Panc1 (cell line): Measurements from ENCODE around the gene PTER. TPM values are rescaled to one million over a fixed set of nuclear protein-coding genes. Genes with fewer than 3 reads are reported as not detected.

Source experiments
- ATAC-seq: fragments of 200-7000 bp; cut with Tn5 transposase; 2 replicates; pipeline ENCODE4 v1.9.1; 2020; ENCODE audit warnings: mild to moderate bottlenecking, moderate library complexity
- BruUV-seq: library from RNA; stranded (reverse); fragments of 400-500 nt; replicated peaks from 2 replicates; lab custom pipeline; 2021; lab: Mats Ljungman, UMichigan
- CTCF ChIA-PET: fragments of 300-600 bp; sonication (Branson Sonifier 250); formaldehyde crosslinking; loops from one replicate; lab custom pipeline; 2022; ENCODE audit warnings: antibody characterized with exemption; lab: Charles Lee
- POLR2A ChIA-PET: fragments of 300-600 bp; sonication (Branson Sonifier 250); formaldehyde crosslinking; loops from one replicate; lab custom pipeline; 2022; ENCODE audit warnings: antibody characterized with exemption; lab: Charles Lee
- DNase-seq: peaks from one replicate; pipeline ENCODE4 v3.0.0-alpha.2; 2010; ENCODE audit warnings: low read depth, low spot score
- H3K27ac ChIP-seq: 2 replicates; pipeline ENCODE4 v1.5.1; 2011; ENCODE audit warnings: mild to moderate bottlenecking, low read length, inconsistent platforms
- H3K27me3 ChIP-seq: fragments of 200-500 bp; sonication (Bioruptor generic); 2 replicates; pipeline ENCODE4 v1.6.0; 2014; ENCODE audit warnings: low read length, inconsistent platforms; ENCODE audit not compliant: control insufficient read depth, insufficient read depth
- H3K36me3 ChIP-seq: fragments of 200-500 bp; sonication (Bioruptor generic); 2 replicates; pipeline ENCODE4 v1.5.1; 2014; ENCODE audit warnings: inconsistent platforms, mild to moderate bottlenecking, low read length, moderate library complexity; ENCODE audit not compliant: control insufficient read depth, insufficient read depth
- H3K4me1 ChIP-seq: 2 replicates; pipeline ENCODE4 v1.5.1; 2011; ENCODE audit warnings: inconsistent platforms, mild to moderate bottlenecking, low read length, moderate library complexity; ENCODE audit not compliant: control insufficient read depth, insufficient read depth
- H3K4me3 ChIP-seq, 2 experiments: 2 replicates each; pipeline ENCODE4 v1.5.1; 2011 to 2012; ENCODE audit warnings: low read depth in 2 of 2, low read length in 2 of 2, mild to moderate bottlenecking in 2 of 2, inconsistent platforms in 1 of 2, moderate library complexity in 1 of 2
- H3K9me3 ChIP-seq: fragments of 200-500 bp; sonication (Bioruptor generic); 2 replicates; pipeline ENCODE4 v1.5.1; 2014; ENCODE audit warnings: low read depth, mild to moderate bottlenecking, inconsistent platforms, low read length, moderate library complexity; ENCODE audit not compliant: control insufficient read depth, insufficient read depth
- POLR2AphosphoS5 ChIP-seq: IDR thresholded peaks from 2 replicates; pipeline ENCODE4 v1.6.1; 2012; ENCODE audit warnings: mild to moderate bottlenecking, low read depth, low read length, moderate library complexity
- SIN3A ChIP-seq: IDR thresholded peaks from 2 replicates; pipeline ENCODE4 v1.6.1; 2012; ENCODE audit warnings: low read depth, mild to moderate bottlenecking, low read length, moderate library complexity, borderline replicate concordance; ENCODE audit not compliant: insufficient read depth
- TCF7L2 ChIP-seq: IDR thresholded peaks from 2 replicates; pipeline ENCODE4 v1.6.1; 2011; ENCODE audit warnings: mild to moderate bottlenecking, low read depth, low read length, inconsistent platforms
- in situ Hi-C: cut with HindIII; loops from 2 replicates; pipeline ENCODE4 v1.10.0; 2016; ENCODE audit warnings: low sequenced_read_pairs, low pct_unique_long_range_greater_than_20kb
- intact Hi-C: fragments of 100-400 bp; cut with micrococcal nuclease; formaldehyde crosslinking; loops from one replicate; pipeline ENCODE4 v1.10.0; 2022; ENCODE audit not compliant: unreplicated experiment
- total RNA-seq: library from RNA; stranded (reverse); gene quantifications from one replicate; pipeline ENCODE4 v1.2.1, GENCODE V29; 2021; ENCODE audit not compliant: unreplicated experiment
- TF ChIP-seq, protein P1 (sequence below), 2 experiments: IDR thresholded peaks; 2 replicates each; pipeline ENCODE4 v1.6.1; 2011 to 2012; ENCODE audit warnings: low read depth in 2 of 2, control low read depth in 1 of 2, low read length in 1 of 2, mild to moderate bottlenecking in 1 of 2, moderate library complexity in 1 of 2; ENCODE audit not compliant: insufficient read depth in 1 of 2
- TF ChIP-seq, protein P2 (sequence below): fragments of 450-650 bp; IDR thresholded peaks from 2 replicates; pipeline ENCODE4 v1.5.1; 2017; ENCODE audit warnings: mild to moderate bottlenecking

The PTER gene
- total RNA-seq, 1 experiment from 2014 or later: 8.8 TPM

DNA sequence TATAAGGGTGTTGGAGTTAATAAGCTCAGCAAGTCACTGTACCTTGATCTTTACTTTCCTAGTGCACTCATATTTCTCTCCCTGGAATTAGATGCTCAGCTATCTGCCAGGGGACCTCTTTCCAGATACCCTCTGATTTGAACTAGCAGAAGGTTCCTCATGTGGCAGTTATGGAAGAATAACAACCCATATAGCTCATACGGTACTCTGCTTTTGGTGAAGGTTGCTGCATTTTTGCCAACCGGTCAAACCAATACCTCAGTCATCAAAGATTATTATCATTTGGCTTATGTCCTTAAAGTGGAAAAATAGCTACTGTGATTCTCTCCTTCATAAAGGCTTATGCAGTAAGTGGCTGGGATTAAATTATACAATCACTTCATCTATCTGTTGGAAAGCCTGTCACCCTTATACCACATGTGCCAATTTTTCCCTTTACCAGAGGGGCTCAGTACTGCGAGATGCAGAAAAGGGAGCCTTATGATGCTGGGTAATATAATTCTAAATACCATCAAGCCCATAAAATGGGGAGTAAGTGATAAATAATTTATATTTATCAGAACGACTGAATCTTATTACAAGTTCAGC lies 43.4 kb upstream of the PTER start:
- no peaks in the 10 kb centered on the region for H3K9me3 ChIP-seq
- H3K4me3 ChIP-seq: no peak overlapping the region

DNA sequence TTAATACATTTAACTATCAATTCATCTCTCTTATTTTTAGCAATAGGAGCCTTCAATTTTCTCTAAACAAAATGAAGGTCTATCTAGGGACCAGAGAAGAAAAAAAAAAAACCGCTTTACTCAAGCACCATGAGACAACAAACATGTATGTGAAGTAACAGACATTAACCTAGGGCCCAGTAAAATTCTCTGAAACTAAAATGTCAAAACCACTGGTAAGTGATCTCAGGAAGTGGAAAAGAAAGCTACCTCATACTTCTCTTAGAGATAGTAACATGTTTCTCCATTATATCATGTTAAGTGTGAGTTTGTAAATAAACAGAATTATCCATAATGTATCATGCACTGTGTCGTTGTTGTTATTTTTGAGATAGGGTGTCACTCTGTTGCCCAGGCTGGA lies 35.4 kb upstream of the PTER start:
- intact Hi-C loops: no loop called here

More for the DNA sequence above, 43.4 kb upstream of the PTER start:
- ChIA-PET CTCF (no interaction called here), POLR2A (no interaction called here)
- BruUV-seq: no TSS peak
- DNase-seq (no peak), ATAC-seq (no peak)
- Histone ChIP-seq H3K27ac (no peak overlapping the region), H3K27me3 (no peaks in the 10 kb centered on the region), H3K4me1 (no peaks in the 10 kb centered on the region), H3K36me3 (no peaks in the 10 kb centered on the region)
- intact Hi-C loops (no loop called here), in situ Hi-C loops (no loop called here)
- no peak for TF ChIP-seq SIN3A
- TF ChIP-seq POLR2AphosphoS5: no peak
- TF ChIP-seq, protein P1, sequence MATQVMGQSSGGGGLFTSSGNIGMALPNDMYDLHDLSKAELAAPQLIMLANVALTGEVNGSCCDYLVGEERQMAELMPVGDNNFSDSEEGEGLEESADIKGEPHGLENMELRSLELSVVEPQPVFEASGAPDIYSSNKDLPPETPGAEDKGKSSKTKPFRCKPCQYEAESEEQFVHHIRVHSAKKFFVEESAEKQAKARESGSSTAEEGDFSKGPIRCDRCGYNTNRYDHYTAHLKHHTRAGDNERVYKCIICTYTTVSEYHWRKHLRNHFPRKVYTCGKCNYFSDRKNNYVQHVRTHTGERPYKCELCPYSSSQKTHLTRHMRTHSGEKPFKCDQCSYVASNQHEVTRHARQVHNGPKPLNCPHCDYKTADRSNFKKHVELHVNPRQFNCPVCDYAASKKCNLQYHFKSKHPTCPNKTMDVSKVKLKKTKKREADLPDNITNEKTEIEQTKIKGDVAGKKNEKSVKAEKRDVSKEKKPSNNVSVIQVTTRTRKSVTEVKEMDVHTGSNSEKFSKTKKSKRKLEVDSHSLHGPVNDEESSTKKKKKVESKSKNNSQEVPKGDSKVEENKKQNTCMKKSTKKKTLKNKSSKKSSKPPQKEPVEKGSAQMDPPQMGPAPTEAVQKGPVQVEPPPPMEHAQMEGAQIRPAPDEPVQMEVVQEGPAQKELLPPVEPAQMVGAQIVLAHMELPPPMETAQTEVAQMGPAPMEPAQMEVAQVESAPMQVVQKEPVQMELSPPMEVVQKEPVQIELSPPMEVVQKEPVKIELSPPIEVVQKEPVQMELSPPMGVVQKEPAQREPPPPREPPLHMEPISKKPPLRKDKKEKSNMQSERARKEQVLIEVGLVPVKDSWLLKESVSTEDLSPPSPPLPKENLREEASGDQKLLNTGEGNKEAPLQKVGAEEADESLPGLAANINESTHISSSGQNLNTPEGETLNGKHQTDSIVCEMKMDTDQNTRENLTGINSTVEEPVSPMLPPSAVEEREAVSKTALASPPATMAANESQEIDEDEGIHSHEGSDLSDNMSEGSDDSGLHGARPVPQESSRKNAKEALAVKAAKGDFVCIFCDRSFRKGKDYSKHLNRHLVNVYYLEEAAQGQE (IDR thresholded peaks at IDR 0.05; ENCODE audit: insufficient read depth in 1 of 2, low read depth in 2 of 2, low read length in 1 of 2): no peak
- no peak for TF ChIP-seq TCF7L2
- TF ChIP-seq, protein P2, sequence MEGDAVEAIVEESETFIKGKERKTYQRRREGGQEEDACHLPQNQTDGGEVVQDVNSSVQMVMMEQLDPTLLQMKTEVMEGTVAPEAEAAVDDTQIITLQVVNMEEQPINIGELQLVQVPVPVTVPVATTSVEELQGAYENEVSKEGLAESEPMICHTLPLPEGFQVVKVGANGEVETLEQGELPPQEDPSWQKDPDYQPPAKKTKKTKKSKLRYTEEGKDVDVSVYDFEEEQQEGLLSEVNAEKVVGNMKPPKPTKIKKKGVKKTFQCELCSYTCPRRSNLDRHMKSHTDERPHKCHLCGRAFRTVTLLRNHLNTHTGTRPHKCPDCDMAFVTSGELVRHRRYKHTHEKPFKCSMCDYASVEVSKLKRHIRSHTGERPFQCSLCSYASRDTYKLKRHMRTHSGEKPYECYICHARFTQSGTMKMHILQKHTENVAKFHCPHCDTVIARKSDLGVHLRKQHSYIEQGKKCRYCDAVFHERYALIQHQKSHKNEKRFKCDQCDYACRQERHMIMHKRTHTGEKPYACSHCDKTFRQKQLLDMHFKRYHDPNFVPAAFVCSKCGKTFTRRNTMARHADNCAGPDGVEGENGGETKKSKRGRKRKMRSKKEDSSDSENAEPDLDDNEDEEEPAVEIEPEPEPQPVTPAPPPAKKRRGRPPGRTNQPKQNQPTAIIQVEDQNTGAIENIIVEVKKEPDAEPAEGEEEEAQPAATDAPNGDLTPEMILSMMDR: no peak

More for the DNA sequence above, 35.4 kb upstream of the PTER start:
- ChIA-PET POLR2A (no interaction called here), CTCF (no interaction called here)
- Histone ChIP-seq H3K36me3 (no peaks in the 10 kb centered on the region), H3K27ac (no peak overlapping the region), H3K9me3 (no peaks in the 10 kb centered on the region), H3K4me3 (no peak overlapping the region), H3K27me3 (no peaks in the 10 kb centered on the region), H3K4me1 (no peaks in the 10 kb centered on the region)
- TF ChIP-seq, protein P1 (IDR thresholded peaks at IDR 0.05; ENCODE audit: insufficient read depth in 1 of 2, low read depth in 2 of 2, low read length in 1 of 2): no peak
- no peak for TF ChIP-seq SIN3A
- no peak for TF ChIP-seq POLR2AphosphoS5
- TF ChIP-seq, protein P2: no peak
- ATAC-seq: no peak
- BruUV-seq: no TSS peak
- in situ Hi-C loops: no loop called here
- no peak for DNase-seq
